ENCODE data around the gene WDR41.

The WDR41 gene

GRCh38 chr5:77431286-77431685 is 60.8 kb downstream of the WDR41 start:
- H3K27ac ChIP-seq (replicated peaks) = no peak overlapping the region
- no peak for TF ChIP-seq GABPA (IDR thresholded peaks at IDR 0.05; ENCODE audit: low read depth)
- no peak for TF ChIP-seq REST (IDR thresholded peaks at IDR 0.05; ENCODE audit: insufficient replicate concordance, low read depth)
- no peak for TF ChIP-seq POLR2AphosphoS5 (IDR thresholded peaks at IDR 0.05; ENCODE audit: low read depth)
- TF ChIP-seq CTCF (IDR thresholded peaks at IDR 0.05; ENCODE audit: insufficient read depth, low read length) = no peak
- no peak for TF ChIP-seq SPI1 (IDR thresholded peaks at IDR 0.05; ENCODE audit: borderline replicate concordance, low read depth)
- no peak overlapping the region for H3K4me3 ChIP-seq (replicated peaks; ENCODE audit: insufficient read depth, low read length)
- no peak for DNase-seq (ENCODE audit: low read depth in 1 of 2, low spot score in 1 of 2)
- no peaks in the 10 kb centered on the region for H3K27me3 ChIP-seq (ENCODE audit: insufficient read depth, poor library complexity, severe bottlenecking)

- DNase-seq (ENCODE audit: low read depth in 1 of 2, low spot score in 1 of 2) = no peak
- H3K4me3 ChIP-seq (replicated peaks; ENCODE audit: insufficient read depth, low read length) = no peak overlapping the region
- H3K27ac ChIP-seq (replicated peaks) = no peak overlapping the region
- TF ChIP-seq CTCF (IDR thresholded peaks at IDR 0.05; ENCODE audit: insufficient read depth, low read length) = no peak
- no peak for TF ChIP-seq SPI1 (IDR thresholded peaks at IDR 0.05; ENCODE audit: borderline replicate concordance, low read depth)
- TF ChIP-seq REST (IDR thresholded peaks at IDR 0.05; ENCODE audit: insufficient replicate concordance, low read depth) = no peak
- H3K27me3 ChIP-seq (ENCODE audit: insufficient read depth, poor library complexity, severe bottlenecking) = no peaks in the 10 kb centered on the region
These were observed 61.4 kb downstream of the WDR41 start for GRCh38 chr5:77430726-77431125.

GRCh38 chr5:77428526-77428925 is 63.6 kb downstream of the WDR41 start:
- Histone ChIP-seq H3K27ac (replicated peaks) (no peak overlapping the region), H3K4me3 (replicated peaks; ENCODE audit: insufficient read depth, low read length) (no peak overlapping the region), H3K27me3 (ENCODE audit: insufficient read depth, poor library complexity, severe bottlenecking) (no peaks in the 10 kb centered on the region)
- DNase-seq (ENCODE audit: low read depth in 1 of 2, low spot score in 1 of 2) = no peak
- no peak for TF ChIP-seq POLR2AphosphoS5 (IDR thresholded peaks at IDR 0.05; ENCODE audit: low read depth)
- no peak for TF ChIP-seq CTCF (IDR thresholded peaks at IDR 0.05; ENCODE audit: insufficient read depth, low read length)
- no peak for TF ChIP-seq REST (IDR thresholded peaks at IDR 0.05; ENCODE audit: insufficient replicate concordance, low read depth)
- TF ChIP-seq SPI1 (IDR thresholded peaks at IDR 0.05; ENCODE audit: borderline replicate concordance, low read depth) = no peak
- TF ChIP-seq GABPA (IDR thresholded peaks at IDR 0.05; ENCODE audit: low read depth) = no peak
